ENCODE measurements around the gene KRTAP27-1. TPM values are rescaled to one million over a fixed set of nuclear protein-coding genes. Genes with fewer than 3 reads are reported as not detected.

Gene KRTAP27-1, protein sequence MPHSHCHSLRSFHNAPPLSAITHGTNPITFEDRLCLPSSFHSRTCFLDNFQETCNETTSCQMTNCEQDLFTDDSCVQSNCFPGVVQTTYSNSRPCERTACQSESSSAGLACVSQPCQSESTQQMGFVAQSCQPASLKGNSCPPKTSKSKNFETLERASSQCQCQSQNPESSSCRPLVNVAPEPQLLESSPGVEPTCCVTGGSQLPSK
- not detected for total RNA-seq
- long read RNA-seq = 0 reads

DNA sequence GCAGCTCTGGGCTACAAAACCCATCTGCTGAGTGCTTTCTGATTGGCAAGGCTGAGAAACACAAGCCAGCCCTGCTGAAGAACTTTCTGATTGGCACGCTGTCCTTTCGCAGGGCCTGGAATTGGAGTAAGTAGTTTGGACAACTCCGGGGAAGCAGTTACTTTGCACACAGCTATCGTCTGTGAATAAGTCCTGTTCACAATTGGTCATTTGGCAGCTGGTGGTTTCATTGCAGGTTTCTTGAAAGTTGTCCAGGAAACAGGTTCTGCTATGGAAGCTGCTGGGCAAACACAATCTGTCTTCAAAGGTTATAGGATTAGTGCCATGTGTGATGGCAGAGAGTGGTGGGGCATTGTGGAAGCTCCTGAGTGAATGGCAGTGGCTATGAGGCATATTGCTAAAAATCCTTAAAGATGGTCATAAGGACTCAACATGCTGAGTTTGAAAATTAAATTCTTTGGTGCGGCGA is at the start of gene KRTAP27-1:
Gene KRTAP27-1 (minus strand): TSS at position 419 of the 469 bp plus-strand sequence. CDS start 26 bp downstream, at position 393.
- DNase-seq (ENCODE audit: low spot score) = no peak
- intact Hi-C loops (cut with DNase I) = no loop called here

DNA sequence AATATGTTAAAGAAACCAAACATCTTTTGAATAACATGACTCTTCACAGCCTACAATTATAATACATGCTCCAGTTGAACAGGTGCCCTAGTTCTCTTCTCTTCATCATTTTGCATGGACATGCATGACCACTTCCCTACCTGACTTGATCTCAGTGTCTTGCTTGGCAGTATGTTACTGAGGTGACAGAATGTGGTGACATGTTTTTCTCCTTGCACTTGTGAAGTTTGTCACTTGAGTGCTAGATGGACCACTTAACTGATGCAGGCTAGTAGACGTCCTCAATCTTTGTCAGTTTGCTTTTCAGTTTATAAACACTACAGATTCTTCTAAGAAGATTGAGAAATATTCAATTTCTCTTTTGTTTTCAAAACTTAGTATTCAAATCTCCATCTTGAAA is 44.7 kb upstream of the KRTAP27-1 start:
- DNase-seq (ENCODE audit: low spot score) = no peak
- intact Hi-C loops (cut with DNase I) = no loop called here

DNA sequence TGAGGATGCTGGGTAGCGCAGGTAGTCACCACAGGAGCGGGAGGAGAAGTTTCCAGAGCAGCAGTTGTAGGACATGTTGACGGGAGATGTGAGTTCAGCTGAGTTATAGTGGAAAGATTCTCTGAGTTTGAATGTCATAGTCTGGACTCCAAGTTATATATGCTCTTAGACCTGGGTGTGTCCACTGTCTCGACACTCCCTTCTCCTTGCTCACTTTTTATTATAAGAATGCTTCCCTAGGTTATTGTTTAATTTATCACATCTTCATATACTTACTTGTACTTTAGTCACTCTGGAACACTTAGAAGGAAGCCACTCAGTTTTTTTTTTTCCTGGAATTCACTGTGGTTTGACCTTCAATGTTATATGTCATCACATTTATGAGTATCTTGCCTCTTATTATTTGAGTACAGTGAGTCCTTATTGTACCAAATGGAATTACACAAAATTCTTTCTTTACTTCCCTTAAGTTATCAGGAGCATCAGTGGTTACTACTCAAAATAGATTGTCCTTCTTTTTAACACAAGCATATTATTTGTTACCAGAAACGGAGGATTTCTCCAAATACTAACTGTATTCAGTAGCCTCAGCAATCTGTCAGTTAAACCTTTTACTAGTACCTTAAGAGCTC is 34.8 kb upstream of the KRTAP27-1 start, which contains the start of gene KRTAP13-2:
Gene KRTAP13-2 (minus strand): TSS at position 133 of the 632 bp plus-strand sequence. CDS start 58 bp downstream, at position 75.
- intact Hi-C loops (cut with DNase I) = no loop called here
- no peak for DNase-seq (ENCODE audit: low spot score)

DNA sequence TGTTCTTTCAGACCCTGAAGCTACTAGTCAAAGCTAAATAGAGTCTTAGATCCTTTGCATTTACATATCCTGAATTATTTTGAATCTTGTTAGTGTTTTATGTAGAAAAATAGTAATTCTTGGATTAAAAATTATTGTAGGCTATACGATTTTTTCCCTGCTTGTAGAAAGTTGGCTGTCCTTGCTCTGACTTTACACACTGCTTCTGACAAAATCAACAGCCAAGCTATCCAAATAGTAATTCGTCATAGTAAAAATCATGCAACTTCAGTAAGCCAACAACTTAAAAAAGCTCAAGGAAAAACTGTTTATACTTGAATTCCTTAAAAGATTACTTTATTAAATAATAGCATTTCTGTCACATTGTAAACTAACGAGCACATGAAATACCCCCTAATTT is 18.4 kb upstream of the KRTAP27-1 start:
- intact Hi-C loops (cut with DNase I) = no loop called here
- DNase-seq (ENCODE audit: low spot score) = no peak

DNA sequence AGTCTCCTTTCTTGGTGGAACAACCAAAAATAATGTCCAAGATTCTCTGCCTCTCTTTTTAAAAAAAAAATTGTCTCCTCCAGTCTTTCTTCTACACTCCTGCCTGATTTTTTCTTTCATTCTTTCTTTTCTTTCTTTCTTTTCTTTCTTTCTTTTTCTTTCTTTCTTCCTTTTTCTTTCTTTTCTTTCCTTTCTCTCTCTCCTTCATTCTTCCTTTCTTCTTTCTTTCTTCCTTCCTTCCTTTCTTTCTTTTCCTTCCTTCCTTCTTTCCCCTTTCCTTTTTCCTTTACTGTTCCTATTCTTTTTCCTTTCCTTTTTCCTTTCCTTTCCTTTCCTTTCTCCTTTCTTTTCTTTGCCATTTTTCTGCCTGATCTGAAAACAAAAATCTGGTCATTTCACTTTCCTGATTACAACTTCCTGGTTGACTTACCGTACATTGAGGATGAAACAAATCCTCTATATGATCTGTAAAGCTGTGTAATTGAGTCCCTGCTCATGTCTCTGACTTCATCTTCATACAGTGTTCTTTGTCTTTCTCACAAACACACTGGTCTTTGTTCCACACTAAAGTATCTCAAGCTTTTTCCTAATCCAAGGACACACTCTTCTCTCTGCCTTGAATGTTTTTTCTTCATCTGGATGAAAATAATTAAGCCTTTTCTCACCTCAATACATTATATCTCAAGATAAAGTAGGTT is 17.0 kb upstream of the KRTAP27-1 start:
- intact Hi-C loops (cut with DNase I) = no loop called here
- no peak for DNase-seq (ENCODE audit: low spot score)

DNA sequence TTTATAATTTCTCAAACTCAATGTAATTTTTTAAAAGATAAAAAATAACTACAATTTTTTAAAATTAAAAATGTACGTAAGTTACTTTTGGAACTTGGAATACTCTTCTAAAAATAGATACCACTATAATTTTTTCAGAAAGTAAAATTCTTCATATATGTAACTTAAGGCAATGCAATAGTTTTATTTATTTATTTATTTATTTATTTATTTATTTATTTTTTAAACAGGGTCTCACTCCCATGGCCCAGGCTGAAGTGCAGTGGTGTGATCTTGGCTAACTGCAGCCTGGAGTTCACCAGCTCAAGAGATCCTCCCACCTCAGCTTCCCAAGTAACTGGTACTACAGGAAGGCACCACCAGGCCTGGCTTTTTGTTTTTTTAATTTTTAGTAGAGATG is 14.0 kb upstream of the KRTAP27-1 start:
- no peak for DNase-seq (ENCODE audit: low spot score)

DNA sequence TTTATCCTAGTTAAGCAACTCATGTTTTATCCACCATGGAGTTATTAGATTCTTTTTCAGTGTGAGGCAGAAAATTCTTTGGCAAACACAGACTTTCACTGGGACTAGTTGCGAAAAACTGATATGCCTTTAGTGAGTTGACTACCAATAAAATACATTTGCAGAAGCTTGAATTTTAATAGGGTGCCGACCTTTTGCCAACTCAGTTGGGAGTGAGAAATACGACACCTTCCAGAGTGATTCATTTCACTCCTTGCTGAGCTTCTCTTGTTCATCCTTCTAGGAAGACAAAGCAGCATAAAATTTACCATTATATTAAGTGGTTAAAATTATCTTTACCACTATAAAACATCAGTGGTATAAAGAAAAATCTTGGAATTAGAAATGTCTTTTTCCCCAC is 12.1 kb upstream of the KRTAP27-1 start:
- DNase-seq (ENCODE audit: low spot score) = no peak
- intact Hi-C loops (cut with DNase I) = loop anchor here (10.0 kb wide), 1 partner anchor 55 kb away; no protein-coding TSS in a partner anchor

More for the DNA sequence above, 14.0 kb upstream of the KRTAP27-1 start:
- intact Hi-C loops (cut with DNase I) = no loop called here

DNA sequence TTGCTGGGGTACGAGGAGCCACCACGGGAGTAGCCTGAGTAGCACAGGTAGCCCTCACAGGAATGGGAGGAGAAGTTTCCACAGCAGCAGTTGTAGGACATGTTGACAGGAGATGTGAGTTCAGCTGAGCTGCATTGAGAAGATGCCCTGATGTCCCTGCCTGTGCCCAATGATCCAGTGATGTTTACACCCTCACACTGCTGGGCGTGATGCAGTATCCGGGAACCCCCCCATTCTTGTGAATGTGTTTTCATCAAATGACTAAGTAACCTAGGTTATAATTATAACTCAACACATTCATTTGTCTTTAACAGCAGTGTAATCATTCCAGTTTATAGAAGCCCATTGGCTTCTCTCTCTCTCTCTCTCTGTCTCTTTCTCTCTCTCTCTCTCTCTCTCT is 11.0 kb upstream of the KRTAP27-1 start, which contains the start of gene KRTAP23-1:
Gene KRTAP23-1 (minus strand): TSS at position 101 of the 400 bp plus-strand sequence. CDS start 0 bp downstream, at position 101.
- intact Hi-C loops (cut with DNase I) = loop anchor here (10.0 kb wide), 1 partner anchor 56 kb away; no protein-coding TSS in a partner anchor
- no peak for DNase-seq (ENCODE audit: low spot score)

DNA sequence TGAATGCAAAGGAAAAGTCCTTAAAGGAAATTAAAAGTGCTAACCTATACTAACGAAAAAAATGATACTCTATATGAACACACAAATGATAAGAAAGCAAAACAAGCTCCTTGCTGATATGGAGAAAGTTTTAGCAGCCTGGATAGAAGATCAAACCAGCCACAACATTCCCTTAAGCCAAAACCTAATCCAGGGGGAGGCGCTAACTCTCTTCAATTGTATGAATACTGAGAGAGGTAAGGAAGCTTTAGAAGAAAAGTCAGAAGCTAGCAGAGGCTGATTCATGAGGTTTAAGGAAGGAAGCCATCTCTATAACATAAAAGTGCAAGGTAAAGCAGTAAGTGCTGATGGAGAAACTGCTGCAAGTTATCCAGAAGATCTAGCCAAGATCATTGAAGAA is 7.5 kb upstream of the KRTAP27-1 start:
- intact Hi-C loops (cut with DNase I) = loop anchor here (10.0 kb wide), 1 partner anchor 60 kb away; no protein-coding TSS in a partner anchor
- no peak for DNase-seq (ENCODE audit: low spot score)

DNA sequence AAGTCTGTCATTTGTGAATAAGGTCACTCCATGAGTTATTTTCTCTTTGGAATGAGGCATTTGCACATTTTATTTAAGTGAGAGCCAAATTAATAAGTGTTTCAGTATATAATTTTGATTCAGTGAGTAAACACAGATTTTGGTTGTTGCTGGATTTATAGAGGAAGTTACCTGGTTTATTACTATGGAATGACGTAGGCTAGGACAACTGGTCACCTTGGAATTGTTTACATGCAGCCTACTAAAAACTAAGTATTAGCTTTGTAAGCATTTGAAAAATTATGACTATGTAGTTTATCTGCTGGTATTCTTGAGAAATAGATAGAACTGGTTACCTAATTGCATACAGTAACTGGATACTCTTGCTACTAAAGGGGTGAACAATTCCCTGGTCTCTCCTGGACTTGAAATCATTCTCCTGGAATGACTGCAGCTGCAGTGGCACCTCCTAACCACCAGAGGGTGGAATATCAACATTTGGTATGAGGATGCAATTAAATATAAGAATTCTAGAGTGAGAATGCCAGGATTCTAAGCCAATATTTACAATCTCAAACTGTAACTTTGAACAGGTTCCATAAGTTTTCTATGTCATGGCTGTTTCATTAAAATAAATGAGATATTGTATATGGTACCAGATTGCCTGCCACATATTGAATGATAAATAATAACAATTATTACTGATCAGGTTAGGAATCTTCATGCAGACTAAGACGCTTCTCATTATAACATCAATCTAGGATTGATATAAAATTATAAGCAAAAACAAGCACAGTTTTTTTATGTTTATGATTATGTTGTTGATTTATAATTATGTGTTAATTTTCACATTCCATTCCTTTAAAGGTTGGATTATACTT is 3.5 kb upstream of the KRTAP27-1 start:
- intact Hi-C loops (cut with DNase I) = loop anchor here (2.0 to 10.0 kb wide), 3 partner anchors 64 to 746 kb away; partner anchors contain the start of gene KRTAP13-4
- DNase-seq (ENCODE audit: low spot score) = no peak

DNA sequence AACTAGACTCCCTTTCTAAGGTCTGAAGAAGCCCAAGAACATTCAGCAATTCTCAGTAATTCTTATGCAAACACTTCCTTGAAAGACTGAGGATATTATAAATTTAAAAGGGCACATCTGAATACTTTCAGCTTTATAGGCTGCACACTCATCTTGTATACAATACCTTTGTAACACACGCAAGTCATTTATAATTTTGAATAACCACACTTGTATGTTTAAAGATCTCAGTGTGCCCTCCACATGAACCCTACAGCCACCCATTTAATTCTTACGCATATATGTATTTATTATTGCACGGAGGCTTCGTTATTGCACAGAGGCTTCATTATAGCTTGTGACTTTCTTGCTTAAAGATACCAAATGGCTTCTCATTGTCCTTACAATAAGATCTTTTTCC is 1.2 kb upstream of the KRTAP27-1 start:
- intact Hi-C loops (cut with DNase I) = no loop called here
- no peak for DNase-seq (ENCODE audit: low spot score)

DNA sequence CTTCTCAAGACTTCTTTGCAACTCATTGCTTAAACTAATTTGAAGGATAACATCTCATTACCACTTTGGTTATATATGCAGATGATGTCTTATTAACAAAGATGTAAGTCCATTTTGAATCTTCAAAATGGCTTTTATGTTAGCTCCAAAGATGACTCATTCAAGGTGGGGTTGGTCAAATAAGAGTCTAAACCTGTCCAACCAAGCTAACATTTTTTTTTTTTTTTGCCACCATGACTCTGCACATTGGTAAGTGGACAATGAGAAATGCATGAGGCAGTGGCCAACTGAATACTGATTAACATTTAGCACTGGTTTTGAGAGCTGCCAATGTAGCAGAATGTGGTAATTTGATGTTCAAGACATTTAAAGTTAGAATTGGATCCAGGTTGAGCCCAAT is 278 bp upstream of the KRTAP27-1 start:
- DNase-seq (ENCODE audit: low spot score) = no peak
- intact Hi-C loops (cut with DNase I) = no loop called here

DNA sequence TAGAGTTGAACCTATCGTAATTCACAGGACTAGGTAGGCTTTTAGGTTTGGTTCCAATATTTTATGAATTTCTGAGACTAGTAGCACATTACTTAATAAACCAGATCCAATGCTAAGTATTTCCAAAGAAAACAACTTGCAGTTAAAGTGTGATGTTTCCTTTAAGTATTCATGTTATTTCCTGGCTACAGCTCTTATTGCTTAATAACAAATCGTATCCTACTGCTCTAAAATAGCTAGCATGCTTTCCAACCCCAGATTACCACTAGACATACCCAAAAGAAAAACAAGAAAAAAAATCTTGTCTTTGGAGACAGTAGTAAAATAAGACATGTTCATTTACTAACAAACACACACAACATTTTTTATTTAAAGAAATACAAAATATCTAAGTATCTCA is 898 bp downstream of the KRTAP27-1 start:
- DNase-seq (ENCODE audit: low spot score) = no peak
- intact Hi-C loops (cut with DNase I) = no loop called here

DNA sequence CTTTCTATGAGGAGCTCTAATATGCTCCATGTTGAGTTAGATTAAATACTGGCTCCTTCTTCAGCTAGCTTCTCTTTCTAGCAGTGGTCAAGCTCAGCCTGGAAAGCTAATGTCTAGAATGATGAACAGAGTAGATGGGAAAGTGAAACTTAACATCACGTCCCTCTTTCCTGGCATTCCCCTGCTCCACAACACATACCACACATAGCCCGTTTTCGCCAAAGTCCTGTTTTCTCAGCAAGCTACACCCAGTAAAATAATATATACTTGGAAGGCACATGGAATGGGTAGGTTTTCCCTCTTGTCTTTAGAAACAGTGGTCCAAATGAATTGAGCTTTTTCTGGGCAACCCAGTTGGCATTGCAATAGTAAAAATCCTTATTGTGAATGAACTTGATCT is 3.8 kb downstream of the KRTAP27-1 start:
- intact Hi-C loops (cut with DNase I) = no loop called here

DNA sequence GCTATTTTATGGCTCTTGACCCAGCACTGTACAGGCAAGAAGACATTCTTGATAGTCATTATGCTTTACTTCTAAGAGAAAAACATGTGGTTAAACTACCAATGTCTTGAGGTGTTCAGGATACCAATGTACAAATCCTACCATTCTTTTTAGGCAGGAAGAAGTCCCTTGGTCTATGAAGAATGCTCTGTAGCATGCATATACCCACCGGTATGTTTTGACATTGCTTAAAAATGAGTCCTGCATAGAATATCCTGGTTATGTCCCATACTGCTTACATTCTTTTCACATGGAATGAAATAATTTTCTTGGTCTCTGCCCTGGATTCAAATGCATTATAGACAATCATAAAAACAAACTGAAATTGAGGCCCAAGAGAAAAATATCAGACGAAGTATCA is 4.8 kb downstream of the KRTAP27-1 start:
- intact Hi-C loops (cut with DNase I) = no loop called here
- DNase-seq (ENCODE audit: low spot score) = no peak

More for the DNA sequence above, 3.8 kb downstream of the KRTAP27-1 start:
- DNase-seq (ENCODE audit: low spot score) = no peak

DNA sequence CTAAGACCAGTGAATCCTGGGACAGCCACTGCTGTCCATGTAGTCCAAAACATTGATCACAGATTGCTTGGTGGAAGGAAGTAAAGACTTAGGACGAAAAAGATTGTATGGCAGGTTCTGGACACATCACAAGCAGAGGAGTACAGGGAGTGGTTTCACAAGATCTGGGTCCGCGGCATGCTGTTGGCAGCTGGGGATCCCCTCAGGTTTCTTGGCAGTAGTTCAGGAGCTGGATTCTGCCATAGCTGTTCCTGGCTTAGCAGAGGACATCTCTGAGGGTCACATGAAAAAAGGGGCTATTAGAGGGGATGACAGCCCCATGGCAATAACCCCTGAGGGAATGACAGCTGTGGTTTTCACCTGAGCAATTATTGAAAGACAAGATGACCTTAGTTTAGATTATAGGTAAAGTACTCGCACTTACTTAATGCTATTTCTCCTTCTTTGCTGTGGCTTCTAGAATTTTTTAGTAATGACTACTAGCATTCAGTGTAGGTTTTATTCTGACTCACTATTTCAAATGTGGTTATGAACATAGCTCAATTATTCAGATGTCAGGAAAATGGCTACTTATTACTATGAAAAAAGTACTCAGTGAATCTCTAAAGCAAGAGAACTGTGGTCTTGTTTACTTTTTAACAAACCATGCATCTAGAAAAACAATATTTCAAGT is 8.2 kb downstream of the KRTAP27-1 start:
- intact Hi-C loops (cut with DNase I) = no loop called here
- DNase-seq (ENCODE audit: low spot score) = no peak

DNA sequence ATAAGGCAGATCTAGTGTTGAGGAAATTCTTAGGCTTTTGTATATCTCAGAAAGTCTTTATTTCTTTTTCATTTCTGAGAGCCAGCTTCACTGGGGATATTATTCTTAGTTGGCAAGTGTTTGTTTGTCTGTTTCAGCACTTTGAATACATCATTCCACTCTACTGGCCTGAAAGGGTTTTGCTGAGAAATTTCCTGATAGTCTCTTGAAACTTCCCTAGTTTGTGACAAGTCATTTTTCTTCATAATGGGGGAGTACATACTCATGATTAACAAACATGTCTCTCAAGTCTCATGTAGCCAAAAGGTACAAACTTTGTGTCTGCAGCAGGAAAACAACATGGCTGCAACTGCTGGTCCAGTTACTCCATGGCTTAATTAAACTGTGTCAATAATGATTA is 11.1 kb downstream of the KRTAP27-1 start:
- intact Hi-C loops (cut with DNase I) = no loop called here
- DNase-seq (ENCODE audit: low spot score) = no peak

DNA sequence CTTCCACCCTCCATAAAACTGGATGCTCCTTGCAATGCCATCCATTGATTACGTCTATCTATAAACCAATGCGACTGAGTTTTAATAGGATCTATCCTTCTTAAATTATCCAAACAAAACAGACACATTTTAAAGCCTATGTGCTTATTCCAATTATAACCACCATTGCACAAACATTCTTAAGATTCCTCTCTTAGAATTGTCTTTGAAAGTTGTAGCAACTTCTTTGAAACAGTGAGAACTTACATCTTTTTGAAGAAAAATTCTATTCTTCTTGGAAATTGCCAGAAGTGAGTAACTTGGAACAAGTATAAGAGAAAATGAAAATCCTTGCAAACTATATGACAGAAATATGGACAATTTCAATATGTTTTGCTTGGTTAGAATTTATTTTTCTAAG is 17.3 kb downstream of the KRTAP27-1 start, which contains the start of gene KRTAP26-1:
Gene KRTAP26-1 (minus strand): TSS at position 101 of the 400 bp plus-strand sequence. CDS start 280 bp downstream, outside the sequence.
- DNase-seq (ENCODE audit: low spot score) = no peak
- intact Hi-C loops (cut with DNase I) = no loop called here

DNA sequence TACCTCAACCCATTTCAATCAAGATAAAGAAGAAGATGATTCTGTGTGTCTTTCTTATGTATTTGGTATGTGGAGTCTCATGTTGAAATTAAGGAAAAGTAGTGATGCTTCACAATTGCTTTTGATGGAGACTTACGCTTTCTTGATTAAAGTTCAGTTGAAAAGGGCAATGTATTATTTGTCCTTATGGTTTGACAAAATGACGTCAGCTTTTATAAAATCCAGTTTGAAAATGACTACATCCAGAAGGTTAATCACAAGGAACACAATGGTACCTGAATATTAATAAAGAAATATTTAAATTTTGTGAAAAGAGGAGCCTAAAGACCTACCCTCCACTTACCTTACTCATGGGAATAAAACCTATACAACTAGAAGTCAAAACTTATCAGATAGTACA is 21.8 kb downstream of the KRTAP27-1 start:
- intact Hi-C loops (cut with DNase I) = no loop called here
- DNase-seq (ENCODE audit: low spot score) = no peak
